IPS DF 6.9 (cell line): Measurements from ENCODE around the gene GEMIN4.

Experiments used
- DNase-seq: peaks from one replicate; pipeline ENCODE4 v3.0.0-alpha.2; 2013; ENCODE audit warnings: low read depth, low spot score
- H3K27ac ChIP-seq: one replicate; pipeline ENCODE4 v1.5.1; 2013; ENCODE audit warnings: low read length, control low read depth
- H3K27me3 ChIP-seq: 2 replicates; pipeline ENCODE4 v1.6.1; 2013; ENCODE audit warnings: mild to moderate bottlenecking, low read length; ENCODE audit not compliant: control insufficient read depth, insufficient read depth
- H3K36me3 ChIP-seq: 2 replicates; pipeline ENCODE4 v1.6.1; 2013; ENCODE audit warnings: low read length; ENCODE audit not compliant: control insufficient read depth, insufficient read depth
- H3K4me1 ChIP-seq: 2 replicates; pipeline ENCODE4 v1.6.1; 2013; ENCODE audit warnings: low read length; ENCODE audit not compliant: control insufficient read depth, insufficient read depth
- H3K4me3 ChIP-seq: 2 replicates; pipeline ENCODE4 v1.5.1; 2013; ENCODE audit warnings: mild to moderate bottlenecking, low read length
- H3K9me3 ChIP-seq: 2 replicates; pipeline ENCODE4 v1.6.1; 2013; ENCODE audit warnings: low read length, inconsistent platforms; ENCODE audit not compliant: control insufficient read depth, insufficient read depth
- WGBS: extraction: QIAGEN DNeasy Blood & Tissue Kit; methylation state at CpG from one replicate; pipeline ENCODE4 v1.1.7; 2013; ENCODE audit warnings: mixed read lengths, missing lambda C conversion rate; ENCODE audit not compliant: insufficient read length, insufficient coverage; 5-methylcytosine and 5-hydroxymethylcytosine counted together

GEMIN4 gene

GRCh38 chr17:725746-726145 lies 26.3 kb downstream of the GEMIN4 start:
- Histone ChIP-seq H3K4me1 (peaks cover 4% of the 10 kb centered on the region; the same call in 1 of the 2 replicates), H3K27ac (no peak overlapping the region), H3K36me3 (no peaks in the 10 kb centered on the region), H3K27me3 (no peaks in the 10 kb centered on the region), H3K4me3 (no peak overlapping the region), H3K9me3 (no peaks in the 10 kb centered on the region)
- no peak for DNase-seq
- WGBS: no CpG with 5 or more reads among the region's 12 CpGs

DNA sequence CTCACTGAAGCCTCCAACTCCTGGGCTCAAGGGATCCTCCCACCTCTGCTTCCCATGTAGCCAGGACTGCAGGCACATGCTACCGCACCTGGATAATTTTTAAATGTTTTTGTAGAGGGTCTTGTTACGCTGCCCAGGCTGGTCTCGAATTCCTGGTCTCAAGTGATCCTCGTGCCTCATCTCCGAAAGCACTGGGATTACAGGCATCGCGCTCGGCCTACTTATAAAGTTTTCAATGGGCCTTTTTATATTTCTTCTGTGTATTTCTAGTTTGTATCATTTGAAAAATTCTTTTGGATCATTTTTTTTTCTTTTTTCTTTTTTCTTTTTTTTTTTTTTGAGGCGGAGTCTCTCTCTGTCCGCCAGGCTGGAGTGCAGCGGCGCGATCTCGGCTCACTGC lies 27.0 kb downstream of the GEMIN4 start:
- Histone ChIP-seq H3K4me1 (peaks cover 4% of the 10 kb centered on the region; the same call in 1 of the 2 replicates), H3K36me3 (no peaks in the 10 kb centered on the region), H3K27ac (no peak overlapping the region), H3K4me3 (no peak overlapping the region), H3K9me3 (no peaks in the 10 kb centered on the region), H3K27me3 (no peaks in the 10 kb centered on the region)
- no CpG with 5 or more reads among the region's 14 CpGs for whole genome bisulfite sequencing
- DNase-seq: no peak

GRCh38 chr17:721540-721937 lies 30.5 kb downstream of the GEMIN4 start:
- Histone ChIP-seq H3K4me3 (no peak overlapping the region), H3K27me3 (no peaks in the 10 kb centered on the region), H3K4me1 (peaks cover 2% of the 10 kb centered on the region; the same call in 1 of the 2 replicates), H3K9me3 (no peaks in the 10 kb centered on the region), H3K36me3 (no peaks in the 10 kb centered on the region), H3K27ac (no peak overlapping the region)
- DNase-seq: no peak
- WGBS: no CpG with 5 or more reads among the region's 5 CpGs

GRCh38 chr17:720706-721539 lies 31.1 kb downstream of the GEMIN4 start:
- H3K27ac ChIP-seq: no peak overlapping the region
- DNase-seq: no peak

GRCh38 chr17:718075-718474 lies 34.0 kb downstream of the GEMIN4 start:
- no peaks in the 10 kb centered on the region for H3K36me3 ChIP-seq
- no peaks in the 10 kb centered on the region for H3K27me3 ChIP-seq
- no peak for DNase-seq
- no peaks in the 10 kb centered on the region; the same call in 1 of the 2 replicates for H3K4me1 ChIP-seq
- no peak overlapping the region for H3K4me3 ChIP-seq
- WGBS: no CpG with 5 or more reads among the region's 5 CpGs
- no peak overlapping the region for H3K27ac ChIP-seq
- no peaks in the 10 kb centered on the region for H3K9me3 ChIP-seq

More at GRCh38 chr17:720706-721539, 31.1 kb downstream of the GEMIN4 start:
- Histone ChIP-seq H3K27me3 (no peaks in the 10 kb centered on the region), H3K9me3 (no peaks in the 10 kb centered on the region), H3K36me3 (no peaks in the 10 kb centered on the region), H3K4me3 (no peak overlapping the region), H3K4me1 (peaks cover 2% of the 10 kb centered on the region; the same call in 1 of the 2 replicates)
- no CpG with 5 or more reads among the region's 13 CpGs for WGBS

DNA sequence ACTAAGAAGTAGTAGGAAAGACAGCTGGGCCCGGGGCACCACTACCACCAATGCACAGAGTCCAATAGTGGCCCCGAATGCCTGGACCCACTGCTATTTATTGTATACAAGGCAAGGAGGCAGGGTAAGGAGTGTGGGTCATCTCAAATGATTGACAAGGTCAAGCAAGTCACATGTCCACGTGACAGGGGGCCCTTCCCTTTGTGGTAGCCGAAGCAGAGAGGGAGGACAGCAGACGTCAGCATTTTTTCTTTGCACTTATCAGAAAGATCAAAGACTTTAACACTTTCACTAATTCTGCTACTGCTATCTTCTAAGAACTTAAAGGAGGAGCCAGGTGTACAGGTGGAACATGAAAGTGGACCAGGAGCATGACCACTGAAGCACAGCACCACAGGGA lies 43.9 kb downstream of the GEMIN4 start:
- Histone ChIP-seq H3K9me3 (no peaks in the 10 kb centered on the region), H3K4me3 (no peak overlapping the region), H3K27ac (no peak overlapping the region), H3K36me3 (peaks cover 6% of the 10 kb centered on the region), H3K4me1 (no peaks in the 10 kb centered on the region), H3K27me3 (no peaks in the 10 kb centered on the region)
- DNase-seq: no peak
- no CpG with 5 or more reads among the region's 5 CpGs for WGBS

GRCh38 chr17:705863-706262 lies 46.2 kb downstream of the GEMIN4 start:
- no CpG with 5 or more reads among the region's 6 CpGs for WGBS

DNA sequence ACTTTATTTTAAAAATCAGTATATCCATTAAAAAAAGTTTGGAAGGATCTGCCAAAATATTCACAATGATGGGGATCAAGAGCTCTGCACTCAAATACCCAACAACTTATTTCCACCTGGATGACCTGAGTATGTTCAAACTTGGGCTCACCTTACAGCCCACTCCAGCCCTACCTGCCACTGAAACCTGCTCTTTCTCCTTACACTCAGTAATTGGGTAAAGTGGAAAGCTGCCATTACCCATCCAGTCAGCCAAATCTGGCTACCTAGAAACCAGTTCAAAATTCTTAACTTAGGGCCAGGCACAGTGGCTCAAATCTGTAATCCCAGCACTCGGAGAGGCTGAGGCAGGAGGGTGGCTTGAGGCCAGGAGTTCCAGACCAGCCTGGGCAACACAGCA lies 47.1 kb downstream of the GEMIN4 start:
- no peak for DNase-seq
- Histone ChIP-seq H3K9me3 (no peaks in the 10 kb centered on the region), H3K27me3 (no peaks in the 10 kb centered on the region), H3K27ac (no peak overlapping the region), H3K4me3 (no peak overlapping the region), H3K4me1 (no peaks in the 10 kb centered on the region), H3K36me3 (peaks cover 6% of the 10 kb centered on the region)
- no CpG with 5 or more reads among the region's 1 CpG for WGBS

More at GRCh38 chr17:705863-706262, 46.2 kb downstream of the GEMIN4 start:
- peaks cover 6% of the 10 kb centered on the region for H3K36me3 ChIP-seq
- H3K27ac ChIP-seq: no peak overlapping the region
- H3K27me3 ChIP-seq: no peaks in the 10 kb centered on the region
- DNase-seq: no peak
- H3K9me3 ChIP-seq: no peaks in the 10 kb centered on the region
- H3K4me1 ChIP-seq: no peaks in the 10 kb centered on the region
- no peak overlapping the region for H3K4me3 ChIP-seq

GRCh38 chr17:704111-704864 lies 47.8 kb downstream of the GEMIN4 start:
- H3K27ac ChIP-seq: no peak overlapping the region

GRCh38 chr17:703081-703875 lies 48.8 kb downstream of the GEMIN4 start:
- no CpG with 5 or more reads among the region's 12 CpGs for WGBS
- no peak for DNase-seq
- Histone ChIP-seq H3K9me3 (no peaks in the 10 kb centered on the region), H3K27ac (no peak overlapping the region), H3K27me3 (no peaks in the 10 kb centered on the region), H3K4me1 (no peaks in the 10 kb centered on the region), H3K36me3 (no peaks in the 10 kb centered on the region; the same call in none of the 2 replicates), H3K4me3 (no peak overlapping the region)

More at GRCh38 chr17:704111-704864, 47.8 kb downstream of the GEMIN4 start:
- no peak for DNase-seq
- H3K9me3 ChIP-seq: no peaks in the 10 kb centered on the region
- H3K36me3 ChIP-seq: peaks cover 4% of the 10 kb centered on the region
- no peak overlapping the region for H3K4me3 ChIP-seq
- no peaks in the 10 kb centered on the region for H3K27me3 ChIP-seq
- WGBS: no CpG with 5 or more reads among the region's 4 CpGs
- H3K4me1 ChIP-seq: no peaks in the 10 kb centered on the region
